GM12872 (cell line): ENCODE measurements around the gene SORBS1.

Source experiments
- TF ChIP-seq, protein P1 (sequence below): IDR thresholded peaks from 3 replicates; pipeline ENCODE4 v1.5.1; 2011; ENCODE audit warnings: low read depth, mild to moderate bottlenecking, low read length, moderate library complexity; ENCODE audit not compliant: insufficient read depth

SORBS1 gene

GRCh38 chr10:95565336-95565735, 4.2 kb upstream of the SORBS1 start:
- TF ChIP-seq, protein P1, sequence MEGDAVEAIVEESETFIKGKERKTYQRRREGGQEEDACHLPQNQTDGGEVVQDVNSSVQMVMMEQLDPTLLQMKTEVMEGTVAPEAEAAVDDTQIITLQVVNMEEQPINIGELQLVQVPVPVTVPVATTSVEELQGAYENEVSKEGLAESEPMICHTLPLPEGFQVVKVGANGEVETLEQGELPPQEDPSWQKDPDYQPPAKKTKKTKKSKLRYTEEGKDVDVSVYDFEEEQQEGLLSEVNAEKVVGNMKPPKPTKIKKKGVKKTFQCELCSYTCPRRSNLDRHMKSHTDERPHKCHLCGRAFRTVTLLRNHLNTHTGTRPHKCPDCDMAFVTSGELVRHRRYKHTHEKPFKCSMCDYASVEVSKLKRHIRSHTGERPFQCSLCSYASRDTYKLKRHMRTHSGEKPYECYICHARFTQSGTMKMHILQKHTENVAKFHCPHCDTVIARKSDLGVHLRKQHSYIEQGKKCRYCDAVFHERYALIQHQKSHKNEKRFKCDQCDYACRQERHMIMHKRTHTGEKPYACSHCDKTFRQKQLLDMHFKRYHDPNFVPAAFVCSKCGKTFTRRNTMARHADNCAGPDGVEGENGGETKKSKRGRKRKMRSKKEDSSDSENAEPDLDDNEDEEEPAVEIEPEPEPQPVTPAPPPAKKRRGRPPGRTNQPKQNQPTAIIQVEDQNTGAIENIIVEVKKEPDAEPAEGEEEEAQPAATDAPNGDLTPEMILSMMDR, result no peak

DNA sequence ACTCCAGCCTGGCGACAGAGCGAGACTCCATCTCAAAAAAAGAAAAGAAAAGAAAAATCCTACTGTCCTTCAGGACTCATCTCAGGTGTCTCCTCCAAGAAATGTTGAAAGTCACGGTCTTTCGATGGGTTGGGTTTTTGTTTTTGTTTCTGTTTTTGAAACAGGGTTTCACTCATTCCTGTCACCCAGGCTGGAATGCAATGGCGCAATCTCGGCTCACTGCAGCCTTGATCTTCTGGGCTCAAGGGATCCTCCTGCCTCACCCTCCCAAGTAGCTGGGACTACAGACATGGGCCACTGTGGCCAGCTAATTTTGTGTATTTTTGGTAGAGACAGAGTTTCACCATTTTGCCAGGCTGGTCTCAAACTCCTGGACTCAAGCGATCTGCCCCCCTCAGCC, 3.1 kb upstream of the SORBS1 start:
- TF ChIP-seq, protein P1, result no peak

GRCh38 chr10:95562341-95562965, 1.3 kb upstream of the SORBS1 start:
- TF ChIP-seq, protein P1, result no peak

DNA sequence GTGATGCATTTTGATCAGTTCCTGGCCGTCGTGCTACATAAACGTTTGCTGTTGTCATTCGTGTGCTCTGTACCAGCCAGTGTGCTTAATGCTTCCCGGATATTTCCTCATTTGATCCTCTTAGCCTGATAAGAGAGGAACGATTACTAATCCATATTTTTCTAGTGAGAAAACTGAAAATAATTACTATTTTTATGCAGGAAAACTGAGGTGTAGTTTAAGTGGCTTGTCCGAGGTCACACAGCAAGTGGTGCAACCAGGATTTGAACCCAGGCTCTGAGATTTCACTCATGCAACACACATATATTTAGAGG, 650 bp upstream of the SORBS1 start:
- TF ChIP-seq, protein P1, result no peak

DNA sequence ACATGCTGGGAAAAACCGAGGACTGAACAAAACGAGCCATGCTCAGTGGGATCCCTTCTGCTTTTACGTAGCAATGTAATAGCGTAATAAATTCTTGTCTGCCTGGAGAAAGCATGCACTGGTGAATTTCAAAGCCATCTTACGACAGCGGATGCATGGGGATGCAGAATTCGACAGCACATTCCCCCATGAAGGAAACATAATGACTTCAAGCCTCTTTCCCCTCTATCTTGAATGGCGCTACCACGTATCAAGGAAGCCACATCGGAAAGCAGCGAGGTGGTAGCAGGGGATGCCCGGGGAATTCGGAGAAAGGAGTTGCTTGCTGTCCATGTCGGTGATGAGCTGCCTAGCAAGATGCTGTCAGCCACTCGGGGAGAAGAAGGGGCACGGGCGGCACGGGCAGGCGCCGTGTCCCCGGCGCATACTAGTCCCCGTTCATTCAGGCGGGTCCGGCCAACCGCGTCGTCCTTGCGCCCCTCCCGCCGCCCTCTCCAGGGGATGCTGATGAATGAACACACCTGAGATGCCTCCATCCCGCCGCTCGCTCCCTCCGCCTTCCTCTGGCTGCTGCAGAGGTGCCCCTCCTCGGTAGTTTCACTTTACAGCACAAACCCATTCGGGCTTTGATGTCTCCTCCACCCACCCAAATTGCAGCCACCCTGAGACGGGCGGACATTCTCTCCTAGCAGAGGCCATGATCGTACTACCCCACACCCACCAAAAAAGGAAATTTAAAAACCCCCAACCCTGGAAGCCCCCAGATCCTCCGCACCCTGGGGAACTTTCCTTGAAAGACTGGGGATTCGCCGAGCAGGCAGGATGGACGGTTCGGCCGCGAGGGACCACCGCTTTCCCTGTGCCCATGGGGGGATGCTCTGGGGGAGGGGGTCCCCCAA, 644 bp downstream of the SORBS1 start:
- TF ChIP-seq, protein P1, result no peak

- TF ChIP-seq, protein P1, result no peak
Observed at GRCh38 chr10:95559896-95560277, 1.3 kb downstream of the SORBS1 start.

GRCh38 chr10:95559471-95559870, 1.7 kb downstream of the SORBS1 start:
- TF ChIP-seq, protein P1, result no peak
